ENCODE results near the gene CDC42SE2.
"Not testable (repeated sequence)": the region's sequence is repeated elsewhere in the genome, so short reads cannot be mapped to it uniquely, and the experiment has no call there.

Gene CDC42SE2

DNA sequence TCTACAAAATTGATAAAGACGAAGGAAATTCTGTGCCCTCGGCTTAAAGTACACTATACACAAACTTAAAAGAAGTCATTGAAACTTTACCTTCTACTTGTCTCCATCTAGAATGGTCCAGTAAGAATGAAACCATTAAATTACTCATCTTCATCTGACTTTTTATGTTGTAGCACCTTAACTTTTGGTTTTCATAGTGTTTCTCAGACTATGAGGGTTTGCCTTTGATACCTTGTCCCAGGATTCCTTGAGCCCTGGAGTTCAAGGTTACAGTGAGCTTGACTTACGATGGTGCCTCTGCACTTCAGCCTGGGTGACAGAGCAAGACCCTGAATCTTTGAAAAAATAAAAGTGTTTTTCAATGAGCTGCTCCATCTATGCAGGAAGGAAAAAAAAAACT, 132.2 kb downstream of the CDC42SE2 start:
- Histone ChIP-seq H3K4me3 (replicated peaks; ENCODE audit: insufficient read depth, low read length) (no peak overlapping the region), H3K27ac (replicated peaks) (no peak overlapping the region), H3K27me3 (ENCODE audit: insufficient read depth, poor library complexity, severe bottlenecking) (no peaks in the 10 kb centered on the region)
- TF ChIP-seq, protein P1, sequence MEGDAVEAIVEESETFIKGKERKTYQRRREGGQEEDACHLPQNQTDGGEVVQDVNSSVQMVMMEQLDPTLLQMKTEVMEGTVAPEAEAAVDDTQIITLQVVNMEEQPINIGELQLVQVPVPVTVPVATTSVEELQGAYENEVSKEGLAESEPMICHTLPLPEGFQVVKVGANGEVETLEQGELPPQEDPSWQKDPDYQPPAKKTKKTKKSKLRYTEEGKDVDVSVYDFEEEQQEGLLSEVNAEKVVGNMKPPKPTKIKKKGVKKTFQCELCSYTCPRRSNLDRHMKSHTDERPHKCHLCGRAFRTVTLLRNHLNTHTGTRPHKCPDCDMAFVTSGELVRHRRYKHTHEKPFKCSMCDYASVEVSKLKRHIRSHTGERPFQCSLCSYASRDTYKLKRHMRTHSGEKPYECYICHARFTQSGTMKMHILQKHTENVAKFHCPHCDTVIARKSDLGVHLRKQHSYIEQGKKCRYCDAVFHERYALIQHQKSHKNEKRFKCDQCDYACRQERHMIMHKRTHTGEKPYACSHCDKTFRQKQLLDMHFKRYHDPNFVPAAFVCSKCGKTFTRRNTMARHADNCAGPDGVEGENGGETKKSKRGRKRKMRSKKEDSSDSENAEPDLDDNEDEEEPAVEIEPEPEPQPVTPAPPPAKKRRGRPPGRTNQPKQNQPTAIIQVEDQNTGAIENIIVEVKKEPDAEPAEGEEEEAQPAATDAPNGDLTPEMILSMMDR (IDR thresholded peaks at IDR 0.05; ENCODE audit: insufficient read depth, low read length) = no peak
- TF ChIP-seq POLR2AphosphoS5 (IDR thresholded peaks at IDR 0.05; ENCODE audit: low read depth) (no peak), GABPA (IDR thresholded peaks at IDR 0.05; ENCODE audit: low read depth) (no peak), SPI1 (IDR thresholded peaks at IDR 0.05; ENCODE audit: borderline replicate concordance, low read depth) (no peak)
- TF ChIP-seq, protein P2, sequence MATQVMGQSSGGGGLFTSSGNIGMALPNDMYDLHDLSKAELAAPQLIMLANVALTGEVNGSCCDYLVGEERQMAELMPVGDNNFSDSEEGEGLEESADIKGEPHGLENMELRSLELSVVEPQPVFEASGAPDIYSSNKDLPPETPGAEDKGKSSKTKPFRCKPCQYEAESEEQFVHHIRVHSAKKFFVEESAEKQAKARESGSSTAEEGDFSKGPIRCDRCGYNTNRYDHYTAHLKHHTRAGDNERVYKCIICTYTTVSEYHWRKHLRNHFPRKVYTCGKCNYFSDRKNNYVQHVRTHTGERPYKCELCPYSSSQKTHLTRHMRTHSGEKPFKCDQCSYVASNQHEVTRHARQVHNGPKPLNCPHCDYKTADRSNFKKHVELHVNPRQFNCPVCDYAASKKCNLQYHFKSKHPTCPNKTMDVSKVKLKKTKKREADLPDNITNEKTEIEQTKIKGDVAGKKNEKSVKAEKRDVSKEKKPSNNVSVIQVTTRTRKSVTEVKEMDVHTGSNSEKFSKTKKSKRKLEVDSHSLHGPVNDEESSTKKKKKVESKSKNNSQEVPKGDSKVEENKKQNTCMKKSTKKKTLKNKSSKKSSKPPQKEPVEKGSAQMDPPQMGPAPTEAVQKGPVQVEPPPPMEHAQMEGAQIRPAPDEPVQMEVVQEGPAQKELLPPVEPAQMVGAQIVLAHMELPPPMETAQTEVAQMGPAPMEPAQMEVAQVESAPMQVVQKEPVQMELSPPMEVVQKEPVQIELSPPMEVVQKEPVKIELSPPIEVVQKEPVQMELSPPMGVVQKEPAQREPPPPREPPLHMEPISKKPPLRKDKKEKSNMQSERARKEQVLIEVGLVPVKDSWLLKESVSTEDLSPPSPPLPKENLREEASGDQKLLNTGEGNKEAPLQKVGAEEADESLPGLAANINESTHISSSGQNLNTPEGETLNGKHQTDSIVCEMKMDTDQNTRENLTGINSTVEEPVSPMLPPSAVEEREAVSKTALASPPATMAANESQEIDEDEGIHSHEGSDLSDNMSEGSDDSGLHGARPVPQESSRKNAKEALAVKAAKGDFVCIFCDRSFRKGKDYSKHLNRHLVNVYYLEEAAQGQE (IDR thresholded peaks at IDR 0.05; ENCODE audit: insufficient replicate concordance, low read depth) = no peak
- no peak for DNase-seq (ENCODE audit: low read depth in 1 of 2, low spot score in 1 of 2)

DNA sequence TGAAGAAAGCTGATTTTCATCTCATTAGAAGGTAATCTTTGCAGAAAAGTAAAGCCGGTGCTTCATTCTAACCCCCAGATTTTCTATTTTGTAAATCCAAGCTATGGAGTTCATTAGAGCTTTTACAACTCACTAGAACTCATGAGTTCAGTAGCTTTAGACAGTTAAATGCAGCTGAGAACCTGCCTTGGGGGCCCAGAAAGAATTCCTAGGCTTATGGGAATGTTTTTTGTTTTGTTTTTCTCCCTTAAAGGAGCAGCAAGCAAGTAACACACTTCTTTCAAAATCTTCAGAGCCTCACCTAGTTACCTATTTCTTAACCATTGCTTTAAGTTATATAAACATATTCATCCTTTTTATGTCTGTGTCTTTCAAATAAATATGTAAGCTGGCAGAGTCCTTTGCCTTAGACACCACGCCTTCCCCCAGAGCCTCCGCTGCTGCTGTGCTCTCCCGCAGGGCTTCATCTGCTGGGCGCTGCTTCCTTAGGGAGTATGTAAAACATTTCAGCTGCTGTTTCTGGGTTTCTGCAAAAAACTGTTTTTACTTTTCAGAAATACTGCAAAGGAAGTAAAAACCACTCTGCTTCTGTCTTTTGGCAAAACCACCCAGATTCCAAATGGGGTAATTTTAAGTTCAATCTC, 132.9 kb downstream of the CDC42SE2 start:
- Histone ChIP-seq H3K4me3 (replicated peaks; ENCODE audit: insufficient read depth, low read length) (no peak overlapping the region), H3K27ac (replicated peaks) (no peak overlapping the region), H3K27me3 (ENCODE audit: insufficient read depth, poor library complexity, severe bottlenecking) (no peaks in the 10 kb centered on the region)
- DNase-seq (ENCODE audit: low read depth in 1 of 2, low spot score in 1 of 2) = no peak
- no peak for TF ChIP-seq POLR2AphosphoS5 (IDR thresholded peaks at IDR 0.05; ENCODE audit: low read depth)
- no peak for TF ChIP-seq SPI1 (IDR thresholded peaks at IDR 0.05; ENCODE audit: borderline replicate concordance, low read depth)
- no peak for TF ChIP-seq GABPA (IDR thresholded peaks at IDR 0.05; ENCODE audit: low read depth)
- TF ChIP-seq, protein P1 (IDR thresholded peaks at IDR 0.05; ENCODE audit: insufficient read depth, low read length) = no peak
- TF ChIP-seq, protein P2 (IDR thresholded peaks at IDR 0.05; ENCODE audit: insufficient replicate concordance, low read depth) = no peak

DNA sequence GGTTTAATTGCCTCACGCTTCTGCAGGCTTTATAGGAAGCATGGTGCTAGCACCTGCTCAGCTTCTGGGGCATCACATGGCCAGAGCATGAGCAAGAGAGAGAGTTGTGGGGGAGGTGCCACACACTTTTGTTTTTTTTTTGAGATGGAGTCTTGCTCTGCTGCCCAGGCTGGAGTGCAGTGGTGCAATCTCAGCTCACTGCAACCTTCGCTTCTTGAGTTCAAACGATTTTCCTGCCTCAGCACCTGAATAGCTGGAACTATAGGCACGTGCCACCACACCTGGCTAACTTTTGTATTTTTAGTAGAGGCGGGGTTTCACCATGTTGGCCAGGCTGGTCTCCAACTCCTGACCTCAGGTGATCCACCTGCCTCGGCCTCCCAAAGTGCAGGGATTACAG, 135.2 kb downstream of the CDC42SE2 start:
- H3K27me3 ChIP-seq (ENCODE audit: insufficient read depth, poor library complexity, severe bottlenecking); H3K27ac ChIP-seq (replicated peaks); H3K4me3 ChIP-seq (replicated peaks; ENCODE audit: insufficient read depth, low read length); DNase-seq (ENCODE audit: low read depth in 1 of 2, low spot score in 1 of 2): not testable (repeated sequence)

DNA sequence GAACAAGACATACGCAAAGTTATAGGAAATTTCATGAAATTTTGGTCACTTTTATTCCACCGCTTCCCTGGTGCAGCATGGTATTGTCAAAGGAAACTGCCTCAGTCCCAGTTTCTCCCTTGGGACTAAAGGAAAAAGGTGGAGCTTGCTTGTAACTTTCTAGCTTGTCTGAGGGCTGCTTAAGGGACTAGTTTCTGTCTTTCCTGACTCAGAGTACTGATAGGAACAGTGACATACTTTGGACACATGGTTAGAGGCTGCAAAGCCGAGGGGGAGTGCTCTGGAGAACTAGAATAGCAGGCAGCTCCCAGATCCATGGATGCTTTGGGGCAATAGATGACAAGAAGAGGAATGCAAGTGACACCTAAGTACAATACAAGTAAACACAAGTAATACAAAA, 136.7 kb downstream of the CDC42SE2 start:
- H3K27me3 ChIP-seq (ENCODE audit: insufficient read depth, poor library complexity, severe bottlenecking) = no peaks in the 10 kb centered on the region

More for the DNA sequence above, 136.7 kb downstream of the CDC42SE2 start:
- TF ChIP-seq POLR2AphosphoS5 (IDR thresholded peaks at IDR 0.05; ENCODE audit: low read depth) = no peak
- no peak for TF ChIP-seq SPI1 (IDR thresholded peaks at IDR 0.05; ENCODE audit: borderline replicate concordance, low read depth)
- TF ChIP-seq, protein P2 (IDR thresholded peaks at IDR 0.05; ENCODE audit: insufficient replicate concordance, low read depth) = no peak
- no peak for TF ChIP-seq GABPA (IDR thresholded peaks at IDR 0.05; ENCODE audit: low read depth)
- TF ChIP-seq, protein P1 (IDR thresholded peaks at IDR 0.05; ENCODE audit: insufficient read depth, low read length) = no peak
- no peak overlapping the region for H3K27ac ChIP-seq (replicated peaks)
- DNase-seq (ENCODE audit: low read depth in 1 of 2, low spot score in 1 of 2) = no peak
- H3K4me3 ChIP-seq (replicated peaks; ENCODE audit: insufficient read depth, low read length) = no peak overlapping the region
